PC-3 (cell line): Measurements from ENCODE around the gene DNM1L. TPM values are rescaled to one million over a fixed set of nuclear protein-coding genes. Genes with fewer than 3 reads are reported as not detected.

Experiments
- ATAC-seq: fragments of 200-7000 bp; cut with Tn5 transposase; 2 replicates; pipeline ENCODE4 v1.9.1; 2020; ENCODE audit warnings: mild to moderate bottlenecking, moderate library complexity
- BruUV-seq: library from RNA; stranded (reverse); fragments of 400-500 nt; replicated peaks from 2 replicates; lab custom pipeline; 2021; lab: Mats Ljungman, UMichigan
- CTCF ChIA-PET: fragments of 300-600 bp; sonication (Branson Sonifier 250); formaldehyde crosslinking; loops from one replicate; lab custom pipeline; 2022; ENCODE audit warnings: antibody characterized with exemption; lab: Charles Lee
- POLR2A ChIA-PET: fragments of 300-600 bp; sonication (Branson Sonifier 250); formaldehyde crosslinking; loops from one replicate; lab custom pipeline; 2022; ENCODE audit warnings: antibody characterized with exemption; ENCODE audit not compliant: unreplicated experiment; lab: Charles Lee
- DNase-seq: peaks from one replicate; pipeline ENCODE4 v3.0.0-alpha.2; 2015
- H2AFZ ChIP-seq: fragments of 300-600 bp; sonication (generic); 2 replicates; pipeline ENCODE4 v1.6.0; 2016; ENCODE audit warnings: antibody characterized with exemption, low read length
- H3F3A ChIP-seq: fragments of 300-600 bp; sonication (generic); one replicate; pipeline ENCODE4 v1.6.0; 2017; ENCODE audit warnings: antibody characterized with exemption, low read length, control low read depth, mild to moderate bottlenecking; ENCODE audit not compliant: unreplicated experiment
- H3K27ac ChIP-seq: fragments of 300-600 bp; sonication (generic); 2 replicates; pipeline ENCODE4 v1.5.1; 2016; ENCODE audit warnings: mild to moderate bottlenecking, low read length
- H3K27me3 ChIP-seq: fragments of 300-600 bp; sonication (generic); 2 replicates; pipeline ENCODE4 v1.6.1; 2016; ENCODE audit warnings: low read length, mixed read lengths
- H3K36me3 ChIP-seq: fragments of 300-600 bp; sonication (generic); 2 replicates; pipeline ENCODE4 v1.6.1; 2016; ENCODE audit warnings: low read depth, mixed run types, low read length, mixed read lengths
- H3K4me1 ChIP-seq: fragments of 300-600 bp; sonication (generic); 2 replicates; pipeline ENCODE4 v1.5.1; 2016; ENCODE audit warnings: low read length; ENCODE audit not compliant: insufficient read depth
- H3K4me2 ChIP-seq: fragments of 300-600 bp; sonication (generic); 2 replicates; pipeline ENCODE4 v1.6.0; 2016; ENCODE audit warnings: low read length
- H3K4me3 ChIP-seq: fragments of 300-600 bp; sonication (generic); 2 replicates; pipeline ENCODE4 v1.5.1; 2016; ENCODE audit warnings: mild to moderate bottlenecking, low read length, mixed read lengths
- H3K79me2 ChIP-seq: fragments of 300-600 bp; sonication (generic); 2 replicates; pipeline ENCODE4 v1.6.1; 2017; ENCODE audit warnings: low read length, mixed read lengths
- H3K9ac ChIP-seq: fragments of 300-600 bp; sonication (generic); 2 replicates; pipeline ENCODE4 v1.6.0; 2016; ENCODE audit warnings: mild to moderate bottlenecking, low read length
- H3K9me2 ChIP-seq: fragments of 300-600 bp; sonication (generic); replicated peaks from 2 replicates; pipeline ENCODE4 v1.6.1; 2016; ENCODE audit warnings: mixed run types, low read length, mixed read lengths
- H3K9me3 ChIP-seq: fragments of 300-600 bp; sonication (generic); 2 replicates; pipeline ENCODE4 v1.6.1; 2016; ENCODE audit warnings: low read length, mixed read lengths
- H4K20me1 ChIP-seq: fragments of 300-600 bp; sonication (generic); 2 replicates; pipeline ENCODE4 v1.6.1; 2016; ENCODE audit warnings: low read length, mixed read lengths
- CTCF ChIP-seq: fragments of 300-600 bp; sonication (generic); conservative IDR thresholded peaks from 2 replicates; pipeline ENCODE4 v1.5.1; 2017; ENCODE audit warnings: antibody characterized with exemption, low read depth, mild to moderate bottlenecking, low read length
- EZH2 ChIP-seq: fragments of 300-600 bp; sonication (generic); IDR thresholded peaks from one replicate; pipeline ENCODE4 v1.6.1; 2017; ENCODE audit warnings: antibody characterized with exemption, mild to moderate bottlenecking, low read length; ENCODE audit not compliant: unreplicated experiment
- EZH2phosphoT487 ChIP-seq: fragments of 300-600 bp; sonication (generic); IDR thresholded peaks from 2 replicates; pipeline ENCODE4 v1.6.1; 2018; ENCODE audit warnings: mild to moderate bottlenecking, antibody characterized with exemption, low read length, borderline replicate concordance
- intact Hi-C: fragments of 100-400 bp; cut with micrococcal nuclease; formaldehyde crosslinking; loops from 2 replicates; pipeline ENCODE4 v1.9.0; 2023
- total RNA-seq: library from RNA; depleted of rRNA; stranded (reverse); fragments of >200 nt; gene quantifications from 2 replicates; pipeline ENCODE4 v1.2.3, GENCODE V29; 2014

DNM1L gene
- total RNA-seq, 1 experiment from 2014 or later, result 38.7 TPM

GRCh38 chr12:32780071-32780470 lies 101.0 kb downstream of the DNM1L start:
- no peaks in the 10 kb centered on the region for H3K36me3 ChIP-seq
- peaks cover 28% of the 10 kb centered on the region for H3K4me1 ChIP-seq
- ChIA-PET CTCF (no interaction called here), POLR2A (no interaction called here)
- H3K27ac ChIP-seq, result no peak overlapping the region
- TF ChIP-seq CTCF, result no peak
- no peak for TF ChIP-seq EZH2
- no peak for TF ChIP-seq EZH2phosphoT487
- H4K20me1 ChIP-seq, result no peaks in the 10 kb centered on the region
- no peaks in the 10 kb centered on the region for H3K9me3 ChIP-seq
- no peaks in the 10 kb centered on the region for H3K9me2 ChIP-seq
- ATAC-seq (peak; percentile 45), DNase-seq (peak; percentile 53)
- BruUV-seq, result no TSS peak
- no peak overlapping the region; the same call in 1 of the 2 replicates for H3K4me2 ChIP-seq
- H3K4me3 ChIP-seq, result no peak overlapping the region
- peaks cover 3% of the 10 kb centered on the region for H3F3A ChIP-seq
- no peak overlapping the region for H3K9ac ChIP-seq
- intact Hi-C loops, result no loop called here
- H3K79me2 ChIP-seq, result no peaks in the 10 kb centered on the region
- no peaks in the 10 kb centered on the region for H3K27me3 ChIP-seq
- no peak overlapping the region for H2AFZ ChIP-seq

GRCh38 chr12:32783029-32783428 lies 103.9 kb downstream of the DNM1L start:
- no peak overlapping the region for H3K27ac ChIP-seq
- ATAC-seq, result no peak
- TF ChIP-seq EZH2, result no peak
- no peak for TF ChIP-seq CTCF
- TF ChIP-seq EZH2phosphoT487, result no peak
- DNase-seq, result no peak
- H3K4me2 ChIP-seq, result no peak overlapping the region
- ChIA-PET CTCF (no interaction called here), POLR2A (no interaction called here)
- no peaks in the 10 kb centered on the region for H3K79me2 ChIP-seq
- H2AFZ ChIP-seq, result no peak overlapping the region
- H3F3A ChIP-seq, result no peaks in the 10 kb centered on the region
- no peaks in the 10 kb centered on the region for H3K9me3 ChIP-seq
- no peaks in the 10 kb centered on the region for H4K20me1 ChIP-seq
- H3K9ac ChIP-seq, result no peak overlapping the region
- H3K4me1 ChIP-seq, result peaks cover 14% of the 10 kb centered on the region
- BruUV-seq, result no TSS peak
- H3K27me3 ChIP-seq, result no peaks in the 10 kb centered on the region
- no peaks in the 10 kb centered on the region for H3K36me3 ChIP-seq
- intact Hi-C loops, result no loop called here
- no peak overlapping the region for H3K4me3 ChIP-seq
- H3K9me2 ChIP-seq, result no peaks in the 10 kb centered on the region

GRCh38 chr12:32785557-32785956 lies 106.5 kb downstream of the DNM1L start:
- Histone ChIP-seq H3F3A (no peaks in the 10 kb centered on the region), H3K4me2 (no peak overlapping the region), H3K36me3 (no peaks in the 10 kb centered on the region), H3K27me3 (no peaks in the 10 kb centered on the region), H3K4me1 (peaks cover 2% of the 10 kb centered on the region), H3K4me3 (no peak overlapping the region), H3K9ac (no peak overlapping the region), H3K79me2 (no peaks in the 10 kb centered on the region), H2AFZ (no peak overlapping the region), H3K27ac (no peak overlapping the region), H3K9me2 (no peaks in the 10 kb centered on the region), H3K9me3 (no peaks in the 10 kb centered on the region), H4K20me1 (no peaks in the 10 kb centered on the region)
- no peak for TF ChIP-seq EZH2phosphoT487
- no peak for TF ChIP-seq CTCF
- TF ChIP-seq EZH2, result no peak
- intact Hi-C loops, result no loop called here
- BruUV-seq, result no TSS peak
- ChIA-PET POLR2A (no interaction called here), CTCF (no interaction called here)
- DNase-seq, result no peak
- ATAC-seq, result no peak
